H1 (cell line): ENCODE data around the gene SH3RF3. TPM values are rescaled to one million over a fixed set of nuclear protein-coding genes. Genes with fewer than 3 reads are reported as not detected.

Source experiments
- CTCF ChIA-PET: fragments of 300-600 bp; sonication (Branson Sonifier 250); formaldehyde crosslinking; loops from one replicate; lab custom pipeline; 2021; ENCODE audit not compliant: partially characterized antibody; lab: Charles Lee
- POLR2A ChIA-PET: fragments of 300-600 bp; sonication (Branson Sonifier 250); formaldehyde crosslinking; loops from one replicate; lab custom pipeline; 2021; ENCODE audit warnings: inconsistent platforms; ENCODE audit not compliant: partially characterized antibody; lab: Charles Lee
- DNase-seq, 2 experiments: peaks; one replicate each; pipeline versions ENCODE4 v3.0.0 to v3.0.0-alpha.2; 2010 to 2022; ENCODE audit warnings: low spot score in 2 of 2, low read depth in 1 of 2, mixed read lengths in 1 of 2
- FAIRE-seq: peaks from 2 replicates; lab custom pipeline; 2011; peaks lifted over from hg19 to GRCh38; lab: Jason Lieb, UNC
- H2AFZ ChIP-seq: 2 replicates; pipeline ENCODE4 v1.8.1; 2012; ENCODE audit warnings: low read length, inconsistent platforms
- H2AK5ac ChIP-seq: 2 replicates; pipeline ENCODE4 v1.6.1; 2013; ENCODE audit warnings: low read depth, low read length
- H2BK120ac ChIP-seq: replicated peaks from 2 replicates; pipeline ENCODE3; 2013; ENCODE audit warnings: low read depth, low read length, inconsistent platforms
- H2BK12ac ChIP-seq: 2 replicates; pipeline ENCODE4 v1.6.1; 2013; ENCODE audit warnings: low read depth, low read length
- H2BK15ac ChIP-seq: 2 replicates; pipeline ENCODE4 v1.6.1; 2013; ENCODE audit warnings: low read length
- H2BK20ac ChIP-seq: 2 replicates; pipeline ENCODE4 v1.6.1; 2013; ENCODE audit warnings: low read length
- H2BK5ac ChIP-seq: 2 replicates; pipeline ENCODE4 v1.6.1; 2013; ENCODE audit warnings: low read depth, low read length
- H3K14ac ChIP-seq: 2 replicates; pipeline ENCODE4 v1.6.1; 2013; ENCODE audit warnings: inconsistent platforms; ENCODE audit not compliant: insufficient read length
- H3K18ac ChIP-seq: 2 replicates; pipeline ENCODE4 v1.6.1; 2013; ENCODE audit warnings: low read length; ENCODE audit errors: extremely low read depth
- H3K23ac ChIP-seq: 2 replicates; pipeline ENCODE4 v1.6.1; 2013; ENCODE audit warnings: inconsistent platforms; ENCODE audit not compliant: insufficient read length
- H3K23me2 ChIP-seq: 2 replicates; pipeline ENCODE4 v1.6.1; 2013; ENCODE audit warnings: low read depth, low read length
- H3K27ac ChIP-seq: 2 replicates; pipeline ENCODE4 v1.6.1; 2011; ENCODE audit warnings: low read depth, low read length, inconsistent platforms
- H3K27me3 ChIP-seq, 4 experiments: replicated peaks in 1 of 4; 1 replicate in 1 of 4; 2 replicates in 3 of 4; pipeline versions ENCODE4 v1.6.1 to v1.8.1; 2011 to 2013; ENCODE audit warnings: low read length in 3 of 4, mild to moderate bottlenecking in 3 of 4, inconsistent platforms in 2 of 4, mixed read lengths in 2 of 4, moderate library complexity in 1 of 4; ENCODE audit not compliant: control insufficient read depth in 3 of 4, insufficient read depth in 3 of 4; ENCODE audit errors: extremely low read depth in 1 of 4
- H3K36me3 ChIP-seq, 4 experiments: 2 replicates each; pipeline versions ENCODE4 v1.6.1 to v1.8.1; 2011 to 2013; ENCODE audit warnings: mild to moderate bottlenecking in 4 of 4, low read length in 3 of 4, moderate library complexity in 2 of 4, control low read depth in 1 of 4, inconsistent platforms in 1 of 4; ENCODE audit not compliant: insufficient read depth in 4 of 4, control insufficient read depth in 2 of 4
- H3K4ac ChIP-seq: replicated peaks from 2 replicates; pipeline ENCODE3; 2013; ENCODE audit warnings: low read length, low read depth, mixed read lengths, inconsistent platforms; ENCODE audit not compliant: insufficient read length
- H3K4me1 ChIP-seq, 4 experiments: replicated peaks in 1 of 4; 1 replicate in 1 of 4; 2 replicates in 3 of 4; pipeline versions ENCODE4 v1.6.1 to v1.8.1; 2011 to 2013; ENCODE audit warnings: low read length in 3 of 4, inconsistent platforms in 2 of 4, mixed read lengths in 1 of 4; ENCODE audit not compliant: insufficient read depth in 4 of 4, control insufficient read depth in 3 of 4
- H3K4me2 ChIP-seq, 2 experiments: 2 replicates each; pipeline versions ENCODE4 v1.6.1 to v1.8.1; 2011 to 2013; ENCODE audit warnings: low read depth in 2 of 2, low read length in 2 of 2, control low read depth in 1 of 2, inconsistent platforms in 1 of 2, mild to moderate bottlenecking in 1 of 2; ENCODE audit not compliant: insufficient read depth in 1 of 2
- H3K4me3 ChIP-seq, 4 experiments: fragments of 200-600, 300-600 bp in 1 of 4; sonication (generic), shearing (Covaris generic), sonication (Bioruptor Twin) in 1 of 4; 2 replicates each; pipeline versions ENCODE4 v1.5.1 to v1.8.1; 2011 to 2016; ENCODE audit warnings: low read length in 4 of 4, low read depth in 3 of 4, control low read depth in 2 of 4, inconsistent platforms in 2 of 4, mild to moderate bottlenecking in 2 of 4, mixed read lengths in 1 of 4, moderate library complexity in 1 of 4; ENCODE audit not compliant: insufficient read depth in 2 of 4; ENCODE audit errors: extremely low read depth in 1 of 4
- H3K56ac ChIP-seq: replicated peaks from 2 replicates; pipeline ENCODE3; 2013; ENCODE audit warnings: low read depth, mild to moderate bottlenecking, mixed read lengths, low read length, inconsistent platforms; ENCODE audit not compliant: insufficient read length
- H3K79me1 ChIP-seq: 2 replicates; pipeline ENCODE4 v1.6.1; 2013; ENCODE audit warnings: low read depth, low read length, control low read depth
- H3K79me2 ChIP-seq, 2 experiments: 2 replicates each; pipeline versions ENCODE4 v1.6.1 to v1.8.1; 2012 to 2013; ENCODE audit warnings: low read length in 2 of 2, mild to moderate bottlenecking in 2 of 2, inconsistent platforms in 1 of 2; ENCODE audit not compliant: insufficient read depth in 2 of 2, control insufficient read depth in 1 of 2
- H3K9ac ChIP-seq, 4 experiments: replicated peaks in 1 of 4; 1 replicate in 1 of 4; 2 replicates in 3 of 4; pipeline versions ENCODE4 v1.6.1 to v1.8.1; 2011 to 2013; ENCODE audit warnings: low read depth in 3 of 4, low read length in 3 of 4, control low read depth in 2 of 4, mild to moderate bottlenecking in 2 of 4, moderate library complexity in 2 of 4, inconsistent platforms in 1 of 4; ENCODE audit errors: extremely low read depth in 1 of 4
- H3K9me3 ChIP-seq, 2 experiments: 2 replicates each; pipeline versions ENCODE4 v1.6.1 to v1.8.1; 2012 to 2013; ENCODE audit warnings: mild to moderate bottlenecking in 2 of 2, moderate library complexity in 2 of 2, control low read depth in 1 of 2, inconsistent platforms in 1 of 2, low read depth in 1 of 2, low read length in 1 of 2, mixed read lengths in 1 of 2; ENCODE audit not compliant: insufficient read depth in 2 of 2
- H4K20me1 ChIP-seq, 2 experiments: replicated peaks in 1 of 2; 2 replicates each; pipeline versions ENCODE3 to v1.8.1; 2011 to 2013; ENCODE audit warnings: inconsistent platforms in 2 of 2, low read length in 2 of 2, mild to moderate bottlenecking in 1 of 2; ENCODE audit not compliant: insufficient read depth in 2 of 2, control insufficient read depth in 1 of 2
- H4K5ac ChIP-seq: 2 replicates; pipeline ENCODE4 v1.6.1; 2013; ENCODE audit warnings: low read length, low read depth, mixed read lengths, inconsistent platforms; ENCODE audit not compliant: insufficient read length
- H4K8ac ChIP-seq: 2 replicates; pipeline ENCODE4 v1.8.0; 2013; ENCODE audit warnings: mild to moderate bottlenecking, moderate library complexity, low read length, inconsistent platforms; ENCODE audit not compliant: insufficient read depth; ENCODE audit errors: extremely low read depth
- H4K91ac ChIP-seq: replicated peaks from 2 replicates; pipeline ENCODE3; 2013; ENCODE audit warnings: low read length, mixed read lengths, inconsistent platforms; ENCODE audit not compliant: insufficient read length
- BRCA1 ChIP-seq: IDR thresholded peaks from 2 replicates; pipeline ENCODE4 v1.6.1; 2012; ENCODE audit warnings: low read depth, low read length, improper control_type of control experiment
- CHD2 ChIP-seq: IDR thresholded peaks from 2 replicates; pipeline ENCODE4 v1.6.1; 2012; ENCODE audit warnings: low read length, improper control_type of control experiment
- CTBP2 ChIP-seq: IDR thresholded peaks from 2 replicates; pipeline ENCODE4 v1.7.0; 2011; ENCODE audit warnings: borderline replicate concordance, mild to moderate bottlenecking, moderate library complexity, mixed read lengths, low read length; ENCODE audit not compliant: insufficient read depth, insufficient read length
- CTCF ChIP-seq, 3 experiments: IDR thresholded peaks; 1 replicate in 2 of 3; 2 replicates in 1 of 3; pipeline versions ENCODE4 v1.5.1 to v1.6.1; 2011; ENCODE audit warnings: low read length in 3 of 3, mild to moderate bottlenecking in 3 of 3, inconsistent platforms in 2 of 3, low read depth in 1 of 3, moderate library complexity in 1 of 3; ENCODE audit not compliant: insufficient read depth in 1 of 3; ENCODE audit errors: control extremely low read depth in 1 of 3
- EZH2 ChIP-seq: fragments of 200-600 bp; sonication (generic); IDR thresholded peaks from 2 replicates; pipeline ENCODE4 v1.7.1; 2012; ENCODE audit warnings: low read depth, mild to moderate bottlenecking, moderate library complexity, low read length, inconsistent platforms; ENCODE audit not compliant: severe bottlenecking
- HDAC6 ChIP-seq: IDR thresholded peaks from one replicate; pipeline ENCODE4 v1.7.1; 2012; ENCODE audit warnings: low read depth, mild to moderate bottlenecking, inconsistent platforms, low read length, moderate library complexity
- POLR2AphosphoS5 ChIP-seq: IDR thresholded peaks from 2 replicates; pipeline ENCODE4 v1.6.1; 2011; ENCODE audit warnings: low read depth, low read length
- RAD21 ChIP-seq, 2 experiments: IDR thresholded peaks in 1 of 2; conservative IDR thresholded peaks in 1 of 2; 2 replicates each; pipeline ENCODE4 v1.6.1; 2011; ENCODE audit warnings: low read depth in 2 of 2, low read length in 2 of 2, improper control_type of control experiment in 1 of 2, inconsistent platforms in 1 of 2, mild to moderate bottlenecking in 1 of 2, moderate library complexity in 1 of 2
- SIN3A ChIP-seq, 2 experiments: IDR thresholded peaks in 1 of 2; conservative IDR thresholded peaks in 1 of 2; 2 replicates each; pipeline ENCODE4 v1.6.1; 2011 to 2012; ENCODE audit warnings: low read length in 2 of 2, improper control_type of control experiment in 1 of 2, low read depth in 1 of 2, mild to moderate bottlenecking in 1 of 2
- SP4 ChIP-seq: IDR thresholded peaks from 2 replicates; pipeline ENCODE4 v1.6.1; 2012; ENCODE audit warnings: low read length, inconsistent platforms
- WGBS, 2 experiments: shearing (Covaris generic) in 1 of 2; methylation state at CpG; one replicate each; pipeline versions ENCODE4 v1.1.6 to v1.1.7; 2013 to 2015; ENCODE audit warnings: low lambda C conversion rate in 2 of 2, mixed read lengths in 2 of 2, inconsistent platforms in 1 of 2, low coverage in 1 of 2, missing lambda C conversion rate in 1 of 2; ENCODE audit not compliant: insufficient replicate concordance in 2 of 2, insufficient coverage in 1 of 2, insufficient read length in 1 of 2; ENCODE audit errors: extremely low coverage in 1 of 2, missing lambda C conversion rate in 1 of 2; 5-methylcytosine and 5-hydroxymethylcytosine counted together
- polyA plus RNA-seq, 7 experiments: library from polyadenylated mRNA; depleted of rRNA in 3 of 7; stranded (reverse) in 5 of 7; unstranded in 2 of 7; fragments of >200 nt in 5 of 7; fragments of 200-250 nt in 2 of 7; gene quantifications; 1 replicate in 5 of 7; 2 replicates in 1 of 7; 4 replicates in 1 of 7; pipeline versions ENCODE4 v1.2.1 to v1.2.3, GENCODE V29; 2011 to 2013; ENCODE audit warnings: missing spikeins in 2 of 7, mixed read lengths in 2 of 7
- total RNA-seq: library from RNA; stranded (reverse); fragmentation: NEBNext Ultra II Directional; extraction: Animal tissue kit (Norgen Biotek cat#: 25700); gene quantifications from 2 replicates; pipeline ENCODE4 v1.2.1, GENCODE V29; 2021

The SH3RF3 gene
- total and polyA plus RNA-seq, 2 of the 8 experiments (the other 6 are each of a cell fraction or from before 2014, with no cell fraction given): 0.11 to 0.65 TPM

- Histone ChIP-seq H3K23me2 (no peaks in the 10 kb centered on the region), H3K18ac (no peak overlapping the region), H2AK5ac (no peak overlapping the region), H3K79me2 (no peaks in the 10 kb centered on the region), H2BK20ac (no peak overlapping the region), H4K5ac (no peak overlapping the region), H2BK15ac (no peak overlapping the region), H3K4ac (no peak overlapping the region), H2AFZ (no peak overlapping the region), H3K27ac (no peak overlapping the region), H4K8ac (no peak overlapping the region), H3K36me3 (no peaks in the 10 kb centered on the region), H3K9me3 (no peaks in the 10 kb centered on the region), H3K9ac (no peak overlapping the region), H3K79me1 (no peaks in the 10 kb centered on the region), H3K27me3 (no peaks in the 10 kb centered on the region), H3K4me3 (no peak overlapping the region), H3K14ac (no peak overlapping the region), H2BK12ac (no peak overlapping the region), H3K4me1 (peaks cover 0 to 6% (median 0%) of the 10 kb centered on the region in 4 experiments; a peak in 1 of 7 replicates), H2BK5ac (no peak overlapping the region), H3K4me2 (no peak overlapping the region), H4K91ac (no peak overlapping the region), H3K23ac (no peak overlapping the region), H2BK120ac (no peak overlapping the region), H4K20me1 (no peaks in the 10 kb centered on the region), H3K56ac (no peak overlapping the region)
- 83% methylated on average over 7 of the region's 8 CpGs; no CpG with 5 or more reads in 1 of the 2 experiments for WGBS, 2 experiments
- no peak for DNase-seq
- CTCF ChIA-PET: interaction anchor here (1.6 to 2.2 kb wide), 2 partner anchors 10 kb away, joined by 7 to 16 read pairs; no protein-coding TSS in a partner anchor
- no peak for FAIRE-seq
- POLR2A ChIA-PET: no interaction called here
- TF ChIP-seq POLR2AphosphoS5: no peak
- TF ChIP-seq HDAC6: no peak
- TF ChIP-seq BRCA1: no peak
- TF ChIP-seq CTBP2: no peak
- no peak for TF ChIP-seq SIN3A (conservative IDR thresholded peaks at IDR 0.05 in 1 of 2, IDR thresholded peaks at IDR 0.05 in 1 of 2; ENCODE audit: low read depth in 1 of 2, low read length in 2 of 2)
- no peak for TF ChIP-seq SP4
- no peak for TF ChIP-seq CTCF (IDR thresholded peaks at IDR 0.05; ENCODE audit: control extremely low read depth in 1 of 3, insufficient read depth in 1 of 3, low read depth in 1 of 3, low read length in 3 of 3)
- TF ChIP-seq RAD21 (IDR thresholded peaks at IDR 0.05 in 1 of 2, conservative IDR thresholded peaks at IDR 0.05 in 1 of 2; ENCODE audit: low read depth in 2 of 2, low read length in 2 of 2): no peak
- no peak for TF ChIP-seq EZH2
- no peak for TF ChIP-seq CHD2
Observed at GRCh38 chr2:109160714-109161440, 31.9 kb downstream of the SH3RF3 start.
